H1 (cell line): ENCODE results near the gene NFE2L2. TPM values are rescaled to one million over a fixed set of nuclear protein-coding genes. Genes with fewer than 3 reads are reported as not detected.

Experiments used
- ATF3 ChIP-seq: IDR thresholded peaks from 2 replicates; pipeline ENCODE4 v1.6.1; 2011; ENCODE audit warnings: low read depth, mild to moderate bottlenecking, low read length; ENCODE audit not compliant: insufficient read depth
- BACH1 ChIP-seq: IDR thresholded peaks from 2 replicates; pipeline ENCODE4 v1.6.1; 2012; ENCODE audit warnings: low read length, improper control_type of control experiment
- CBX8 ChIP-seq: fragments of 300-800, 300-1000 bp; sonication (generic); IDR thresholded peaks from 2 replicates; pipeline ENCODE4 v1.7.1; 2016; ENCODE audit warnings: low read depth, low read length, borderline replicate concordance
- CEBPB ChIP-seq: IDR thresholded peaks from 2 replicates; pipeline ENCODE4 v1.6.1; 2012; ENCODE audit warnings: low read depth, low read length
- JUND ChIP-seq: IDR thresholded peaks from 2 replicates; pipeline ENCODE4 v1.6.1; 2011; ENCODE audit warnings: mild to moderate bottlenecking, improper control_type of control experiment, low read length
- PHF8 ChIP-seq: fragments of 200-600 bp; sonication (generic); conservative IDR thresholded peaks from 2 replicates; pipeline ENCODE4 v1.7.1; 2012; ENCODE audit warnings: low read depth, mild to moderate bottlenecking, inconsistent platforms, low read length, moderate library complexity
- RAD21 ChIP-seq, 2 experiments: IDR thresholded peaks in 1 of 2; conservative IDR thresholded peaks in 1 of 2; 2 replicates each; pipeline ENCODE4 v1.6.1; 2011; ENCODE audit warnings: low read depth in 2 of 2, low read length in 2 of 2, improper control_type of control experiment in 1 of 2, inconsistent platforms in 1 of 2, mild to moderate bottlenecking in 1 of 2, moderate library complexity in 1 of 2
- RXRA ChIP-seq: IDR thresholded peaks from 2 replicates; pipeline ENCODE4 v1.6.1; 2011; ENCODE audit warnings: low read depth, mild to moderate bottlenecking, low read length, moderate library complexity; ENCODE audit not compliant: insufficient read depth
- SIN3A ChIP-seq, 2 experiments: IDR thresholded peaks in 1 of 2; conservative IDR thresholded peaks in 1 of 2; 2 replicates each; pipeline ENCODE4 v1.6.1; 2011 to 2012; ENCODE audit warnings: low read length in 2 of 2, improper control_type of control experiment in 1 of 2, low read depth in 1 of 2, mild to moderate bottlenecking in 1 of 2
- TEAD4 ChIP-seq: IDR thresholded peaks from 2 replicates; pipeline ENCODE4 v1.6.1; 2012; ENCODE audit warnings: low read depth, low read length, inconsistent platforms, mixed read lengths
- polyA plus RNA-seq, 7 experiments: library from polyadenylated mRNA; depleted of rRNA in 3 of 7; stranded (reverse) in 5 of 7; unstranded in 2 of 7; fragments of >200 nt in 5 of 7; fragments of 200-250 nt in 2 of 7; gene quantifications; 1 replicate in 5 of 7; 2 replicates in 1 of 7; 4 replicates in 1 of 7; pipeline versions ENCODE4 v1.2.1 to v1.2.3, GENCODE V29; 2011 to 2013; ENCODE audit warnings: missing spikeins in 2 of 7, mixed read lengths in 2 of 7
- total RNA-seq: library from RNA; stranded (reverse); fragmentation: NEBNext Ultra II Directional; extraction: Animal tissue kit (Norgen Biotek cat#: 25700); gene quantifications from 2 replicates; pipeline ENCODE4 v1.2.1, GENCODE V29; 2021

The NFE2L2 gene
- total and polyA plus RNA-seq, 2 of the 8 experiments (the other 6 are each of a cell fraction or from before 2014, with no cell fraction given), result 33.2 to 34.5 TPM

- TF ChIP-seq RAD21 (IDR thresholded peaks at IDR 0.05 in 1 of 2, conservative IDR thresholded peaks at IDR 0.05 in 1 of 2; ENCODE audit: low read depth in 2 of 2, low read length in 2 of 2) (no peak), BACH1 (no peak), PHF8 (no peak), JUND (no peak), SIN3A (conservative IDR thresholded peaks at IDR 0.05 in 1 of 2, IDR thresholded peaks at IDR 0.05 in 1 of 2; ENCODE audit: low read depth in 1 of 2, low read length in 2 of 2) (no peak), TEAD4 (no peak), ATF3 (no peak), CBX8 (no peak), CEBPB (no peak), RXRA (no peak)
Observed at GRCh38 chr2:177285892-177286715, 21.6 kb upstream of the NFE2L2 start (continued).
